Stimulated activated naive CD4-positive, alpha-beta T cell treated with Interleukin-2 at 50 U/mL for 16 hours (primary cell): Measurements from ENCODE around the gene DNMT1.
A peak's percentile ranks its signal among the peaks of the same experiment; 100 is the strongest.
"Not testable (repeated sequence)": the region's sequence is repeated elsewhere in the genome, so short reads cannot be mapped to it uniquely, and the experiment has no call there.

ENCODE experiments used
- DNase-seq: peaks from one replicate; lab custom pipeline; 2025; lab: John Stamatoyannopoulos, UW

Gene DNMT1

GRCh38 chr19:10222201-10222890 lies 27.6 kb upstream of the DNMT1 start:
- DNase-seq, result no peak

DNA sequence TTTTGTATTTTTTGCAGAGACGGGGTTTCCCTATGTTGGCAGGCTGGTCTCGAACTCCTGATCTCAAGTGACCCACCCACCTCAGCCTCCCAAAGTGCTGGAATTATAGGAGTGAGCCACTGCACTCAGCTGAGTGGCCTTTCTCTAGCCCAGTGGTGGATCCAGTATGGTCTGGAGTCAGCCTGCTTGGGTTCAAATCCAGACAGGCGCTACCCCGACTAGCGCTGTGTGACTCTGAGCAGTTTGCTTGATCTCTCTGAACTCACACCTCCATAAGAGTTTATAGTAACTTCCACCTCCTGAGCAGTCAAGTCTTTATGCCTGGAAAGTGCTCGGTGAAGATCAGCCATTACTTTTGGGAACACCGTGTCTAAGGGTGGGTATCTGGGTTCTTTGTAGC lies 25.9 kb upstream of the DNMT1 start:
- DNase-seq, result no peak

DNA sequence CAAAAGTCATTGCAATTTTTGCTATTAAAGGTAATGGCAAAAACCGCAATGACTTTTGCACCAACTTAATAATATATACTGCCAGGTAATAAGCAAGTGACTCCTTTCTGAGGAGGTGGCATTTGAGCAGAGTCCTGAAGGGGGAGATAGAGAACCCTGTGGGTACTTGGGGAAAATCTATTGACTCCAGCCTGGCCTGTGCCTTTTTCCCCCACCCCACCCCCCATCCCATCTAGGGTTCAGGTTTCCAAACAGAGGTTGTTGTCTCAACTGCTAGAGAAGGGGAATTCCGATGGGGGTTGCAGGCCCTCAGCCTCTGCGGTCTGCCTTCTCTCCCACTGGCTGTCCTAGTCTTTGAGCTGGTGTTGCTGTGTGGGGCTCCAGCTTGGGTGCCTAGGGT lies 24.9 kb upstream of the DNMT1 start:
- DNase-seq, result peak; percentile 34

DNA sequence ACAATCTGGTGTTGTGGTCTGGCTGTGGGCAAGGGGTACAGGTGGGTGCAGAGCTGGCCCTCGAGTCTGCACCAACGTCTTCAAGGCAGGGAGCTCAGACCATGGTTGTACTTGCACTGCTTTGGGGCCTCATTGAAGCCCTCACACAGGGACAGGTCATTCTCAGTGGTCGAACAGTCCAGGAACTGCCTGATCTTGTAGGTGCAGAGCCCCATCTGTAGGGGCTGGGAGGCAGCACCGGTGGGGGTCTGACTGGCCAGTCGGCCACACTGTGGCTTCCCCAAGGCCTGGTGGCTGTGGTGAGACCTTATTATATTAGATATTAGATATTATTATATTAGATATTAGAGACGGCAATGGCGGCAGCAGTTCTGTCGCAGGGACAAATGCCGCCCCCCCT lies 22.3 kb upstream of the DNMT1 start:
- DNase-seq, result no peak

GRCh38 chr19:10214784-10215183 lies 20.0 kb upstream of the DNMT1 start:
- DNase-seq, result no peak

- no peak for DNase-seq
Observed at GRCh38 chr19:10211691-10212090, 16.9 kb upstream of the DNMT1 start.

DNA sequence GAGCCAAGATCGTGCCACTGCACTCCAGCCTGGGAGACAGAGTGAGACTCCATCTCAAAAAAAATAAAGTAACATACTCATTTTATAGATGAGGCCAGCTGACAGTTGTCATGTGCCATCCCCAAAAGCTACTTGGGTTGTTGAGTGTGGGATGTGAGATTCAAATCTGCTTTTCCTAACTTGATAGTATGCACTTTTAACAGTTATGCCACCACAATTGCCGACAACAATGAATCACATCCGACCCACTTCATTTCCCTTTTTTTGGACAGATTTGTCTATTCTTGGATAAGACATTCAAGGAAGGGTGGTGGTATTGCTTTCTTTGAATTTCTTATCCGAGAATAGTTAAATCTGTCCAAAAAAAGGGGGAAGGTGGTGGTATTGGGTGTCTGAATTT lies 16.3 kb upstream of the DNMT1 start:
- no peak for DNase-seq

- DNase-seq, result no peak
Observed at GRCh38 chr19:10209315-10209714, 14.6 kb upstream of the DNMT1 start.

DNA sequence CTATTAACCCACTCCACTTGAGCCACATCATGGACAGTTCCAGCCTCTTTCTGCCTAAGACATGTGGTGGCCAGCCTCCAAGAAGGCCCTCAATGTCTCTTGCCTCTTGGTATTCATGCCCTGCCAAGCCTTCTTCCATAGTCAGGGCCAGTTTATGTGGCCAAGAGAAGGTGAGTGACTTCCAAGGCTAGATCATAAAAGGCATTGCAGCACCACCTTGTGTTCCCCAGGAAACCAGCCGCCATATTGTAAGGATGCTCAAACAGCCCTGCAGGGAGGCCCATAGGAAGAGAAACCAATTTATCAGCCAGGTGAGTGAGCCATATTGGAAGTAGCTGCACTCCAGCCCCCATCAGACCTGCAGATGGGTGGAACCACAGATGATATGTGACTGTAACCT lies 12.3 kb upstream of the DNMT1 start:
- no peak for DNase-seq

GRCh38 chr19:10206226-10206885 lies 11.6 kb upstream of the DNMT1 start:
- DNase-seq, result no peak

GRCh38 chr19:10205636-10206035 lies 10.9 kb upstream of the DNMT1 start:
- no peak for DNase-seq

DNA sequence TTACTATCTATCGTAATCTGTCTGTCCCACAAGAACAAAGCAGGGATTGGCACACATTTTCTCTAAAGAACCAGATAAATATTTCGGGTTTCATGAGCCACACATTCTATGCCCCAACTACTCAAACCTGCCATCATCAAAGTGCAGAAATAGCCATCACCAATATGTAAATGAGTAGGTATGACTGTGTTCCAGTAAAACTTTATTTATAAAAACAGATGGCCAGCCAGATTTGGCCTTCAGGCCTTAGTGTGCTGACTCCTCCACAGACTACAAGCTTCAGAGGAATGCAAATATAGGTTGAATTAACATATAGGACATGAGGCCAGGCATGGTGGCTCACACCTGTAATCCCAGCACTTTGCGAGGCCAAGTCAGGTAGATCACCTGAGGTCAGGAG lies 8.9 kb upstream of the DNMT1 start:
- DNase-seq, result no peak

- DNase-seq, result no peak
Observed at GRCh38 chr19:10201176-10201575, 6.4 kb upstream of the DNMT1 start.

DNA sequence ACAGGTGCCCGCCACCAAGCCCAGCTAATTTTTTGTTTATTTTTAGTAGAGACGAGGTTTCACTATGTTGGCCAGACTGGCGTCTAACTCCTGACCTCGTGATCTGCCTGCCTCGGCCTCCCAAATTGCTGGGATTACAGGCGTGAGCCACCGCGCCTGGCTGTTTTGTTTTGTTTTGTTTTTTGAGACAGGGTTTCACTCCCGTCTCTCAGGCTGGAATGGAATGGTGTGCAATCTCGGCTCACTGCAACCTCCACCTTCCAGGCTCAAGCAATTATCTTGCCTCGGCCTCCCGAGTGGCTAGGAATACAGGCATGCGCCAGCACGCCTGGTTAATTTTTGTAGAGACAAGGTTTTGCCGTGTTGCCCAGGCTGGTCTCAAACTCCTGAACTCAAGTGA lies 5.3 kb upstream of the DNMT1 start:
- not testable (repeated sequence) for DNase-seq

- not testable (repeated sequence) for DNase-seq
Observed at GRCh38 chr19:10198889-10199644, 4.3 kb upstream of the DNMT1 start.

DNA sequence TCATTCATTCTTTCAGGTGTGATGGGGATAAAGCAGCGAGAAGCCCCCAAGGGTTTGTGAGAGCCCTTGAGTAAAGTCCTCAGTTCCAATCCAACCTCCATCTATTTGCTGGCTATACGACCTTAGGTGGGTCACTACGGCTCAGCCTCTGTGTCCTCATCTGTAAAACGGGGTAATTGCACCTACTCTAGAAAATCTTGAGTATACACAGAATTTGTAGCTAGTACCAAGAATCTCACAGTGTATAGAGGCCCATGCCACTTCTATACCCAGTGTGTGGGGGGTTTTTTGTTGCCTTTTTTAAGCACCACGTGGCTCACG lies 406 bp upstream of the DNMT1 start:
- no peak for DNase-seq

DNA sequence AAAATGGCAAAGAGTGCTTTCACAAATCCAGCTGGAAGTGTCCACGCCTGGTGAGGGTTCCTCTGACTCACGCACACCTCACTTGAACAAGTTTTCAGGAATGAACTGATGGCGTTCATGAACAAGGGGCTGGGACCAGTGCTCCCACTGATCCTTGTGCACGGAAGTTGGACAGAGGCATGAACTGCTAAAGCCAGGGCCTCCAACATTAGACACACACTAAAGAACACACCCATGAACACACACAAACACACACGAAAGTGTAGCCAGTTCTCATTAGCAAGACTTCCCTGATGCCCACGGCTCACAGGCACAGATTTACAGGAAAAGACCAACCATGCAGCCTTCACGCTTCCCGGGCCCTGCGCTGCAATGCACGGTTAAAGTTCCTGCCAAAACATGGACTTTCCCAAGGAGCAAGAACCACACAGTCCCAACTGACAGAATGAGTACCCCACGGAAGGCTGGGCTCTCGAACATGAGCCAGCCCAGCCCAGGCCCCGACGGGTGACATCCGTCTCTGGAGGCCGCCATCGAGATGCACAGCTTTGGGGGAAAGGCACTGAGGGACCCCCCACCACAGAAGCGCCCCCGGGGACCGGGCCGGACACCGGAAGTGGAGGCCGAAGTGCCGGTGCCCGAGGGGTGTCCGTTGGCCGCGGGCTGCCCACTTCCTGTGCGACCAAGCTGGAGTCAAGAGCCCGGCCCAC lies 808 bp downstream of the DNMT1 start:
- DNase-seq, result peak; percentile 28

DNA sequence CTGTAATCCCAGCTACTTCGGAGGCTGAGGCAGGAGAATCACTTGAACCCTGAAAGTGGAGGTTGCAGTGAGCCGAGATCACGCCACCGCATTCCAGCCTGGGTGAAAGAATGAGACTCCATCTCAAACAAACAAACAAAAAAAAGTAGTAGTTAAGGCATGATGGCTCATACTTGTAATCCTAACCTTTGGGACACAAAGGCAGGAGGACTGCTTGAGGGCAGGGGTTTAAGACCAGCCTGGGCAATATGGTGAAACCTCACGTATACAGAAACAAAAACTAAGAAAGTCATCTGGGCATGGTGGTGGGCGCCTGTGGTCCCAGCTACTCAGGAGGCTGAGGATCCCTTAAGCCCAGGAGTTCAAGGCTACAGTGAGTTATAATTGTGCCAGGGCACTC lies 1.8 kb downstream of the DNMT1 start:
- no peak for DNase-seq

DNA sequence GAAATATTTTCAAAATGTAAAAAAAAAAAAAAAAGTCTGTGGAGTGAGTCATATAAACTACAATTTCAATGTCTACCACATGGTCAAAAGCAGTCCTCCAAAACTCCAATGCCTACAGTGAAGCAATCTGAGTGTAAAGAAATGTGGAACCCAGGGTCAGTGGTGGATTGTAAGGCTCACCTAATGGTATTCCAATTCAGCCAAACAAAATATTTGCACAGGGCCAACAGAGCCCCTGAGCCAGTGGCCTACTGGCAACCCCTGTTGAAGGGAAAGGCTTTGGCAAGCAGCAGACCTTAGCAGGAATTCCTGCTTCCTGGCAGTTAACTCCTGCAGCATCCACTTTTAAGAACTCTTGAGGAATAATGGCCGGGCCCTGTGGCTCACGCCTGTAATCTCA lies 3.4 kb downstream of the DNMT1 start:
- DNase-seq, result no peak

- no peak for DNase-seq
Observed at GRCh38 chr19:10190026-10190425, 4.7 kb downstream of the DNMT1 start.

DNA sequence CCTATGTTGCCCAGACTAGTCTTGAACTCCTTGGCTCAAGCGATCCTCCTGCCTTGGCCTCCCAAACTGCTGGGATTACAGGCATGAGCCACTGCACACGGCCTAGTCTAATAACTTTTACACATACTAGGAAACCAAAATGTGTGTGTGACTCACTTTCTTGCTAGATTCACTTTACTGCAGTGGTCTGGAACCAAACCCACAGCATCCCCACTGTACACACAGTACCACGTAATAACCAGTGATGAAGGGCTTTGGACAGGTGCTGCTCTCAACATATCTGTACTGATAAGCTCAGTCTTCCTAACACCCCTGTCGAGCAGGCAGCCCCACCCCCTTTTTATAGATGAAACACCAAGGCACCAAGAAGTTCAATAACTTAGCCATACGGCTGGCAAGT lies 5.1 kb downstream of the DNMT1 start:
- no peak for DNase-seq

GRCh38 chr19:10187315-10187714 lies 7.4 kb downstream of the DNMT1 start:
- no peak for DNase-seq

GRCh38 chr19:10184636-10185035 lies 10.1 kb downstream of the DNMT1 start:
- no peak for DNase-seq
